PC-3 (cell line): ENCODE results near the gene KRTAP5-3.
"Not testable (repeated sequence)": the region's sequence is repeated elsewhere in the genome, so short reads cannot be mapped to it uniquely, and the experiment has no call there.

Source experiments
- EZH2 ChIP-seq: fragments of 300-600 bp; sonication (generic); IDR thresholded peaks from one replicate; pipeline ENCODE4 v1.6.1; 2017; ENCODE audit warnings: antibody characterized with exemption, mild to moderate bottlenecking, low read length; ENCODE audit not compliant: unreplicated experiment
- TF ChIP-seq, protein P1 (sequence below): fragments of 300-600 bp; sonication (generic); conservative IDR thresholded peaks from 2 replicates; pipeline ENCODE4 v1.5.1; 2017; ENCODE audit warnings: antibody characterized with exemption, low read depth, mild to moderate bottlenecking, low read length

DNA sequence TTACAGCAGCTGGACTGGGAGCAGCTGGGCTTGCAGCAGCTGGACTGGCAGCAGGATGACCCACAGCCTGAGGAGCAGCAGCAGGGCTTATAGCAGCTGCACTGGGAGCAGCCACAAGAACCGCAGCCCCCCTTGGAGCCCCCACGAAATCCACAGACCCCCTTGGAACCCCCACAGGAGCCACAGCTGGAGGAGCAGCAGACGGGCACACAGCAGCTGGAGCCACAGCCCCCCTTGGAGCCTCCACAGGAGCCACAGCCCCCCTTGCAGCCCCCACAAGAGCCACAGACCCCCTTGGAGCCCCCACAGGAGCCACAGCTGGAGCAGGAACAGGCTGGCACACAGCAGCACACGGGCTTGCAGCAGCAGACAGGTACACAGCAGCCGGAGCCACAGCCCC, 362 bp downstream of the KRTAP5-3 start:
- TF ChIP-seq, protein P1, sequence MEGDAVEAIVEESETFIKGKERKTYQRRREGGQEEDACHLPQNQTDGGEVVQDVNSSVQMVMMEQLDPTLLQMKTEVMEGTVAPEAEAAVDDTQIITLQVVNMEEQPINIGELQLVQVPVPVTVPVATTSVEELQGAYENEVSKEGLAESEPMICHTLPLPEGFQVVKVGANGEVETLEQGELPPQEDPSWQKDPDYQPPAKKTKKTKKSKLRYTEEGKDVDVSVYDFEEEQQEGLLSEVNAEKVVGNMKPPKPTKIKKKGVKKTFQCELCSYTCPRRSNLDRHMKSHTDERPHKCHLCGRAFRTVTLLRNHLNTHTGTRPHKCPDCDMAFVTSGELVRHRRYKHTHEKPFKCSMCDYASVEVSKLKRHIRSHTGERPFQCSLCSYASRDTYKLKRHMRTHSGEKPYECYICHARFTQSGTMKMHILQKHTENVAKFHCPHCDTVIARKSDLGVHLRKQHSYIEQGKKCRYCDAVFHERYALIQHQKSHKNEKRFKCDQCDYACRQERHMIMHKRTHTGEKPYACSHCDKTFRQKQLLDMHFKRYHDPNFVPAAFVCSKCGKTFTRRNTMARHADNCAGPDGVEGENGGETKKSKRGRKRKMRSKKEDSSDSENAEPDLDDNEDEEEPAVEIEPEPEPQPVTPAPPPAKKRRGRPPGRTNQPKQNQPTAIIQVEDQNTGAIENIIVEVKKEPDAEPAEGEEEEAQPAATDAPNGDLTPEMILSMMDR: not testable (repeated sequence)
- TF ChIP-seq EZH2: not testable (repeated sequence)
